ENCODE results near the gene HOXC11.

HOXC11 gene

DNA sequence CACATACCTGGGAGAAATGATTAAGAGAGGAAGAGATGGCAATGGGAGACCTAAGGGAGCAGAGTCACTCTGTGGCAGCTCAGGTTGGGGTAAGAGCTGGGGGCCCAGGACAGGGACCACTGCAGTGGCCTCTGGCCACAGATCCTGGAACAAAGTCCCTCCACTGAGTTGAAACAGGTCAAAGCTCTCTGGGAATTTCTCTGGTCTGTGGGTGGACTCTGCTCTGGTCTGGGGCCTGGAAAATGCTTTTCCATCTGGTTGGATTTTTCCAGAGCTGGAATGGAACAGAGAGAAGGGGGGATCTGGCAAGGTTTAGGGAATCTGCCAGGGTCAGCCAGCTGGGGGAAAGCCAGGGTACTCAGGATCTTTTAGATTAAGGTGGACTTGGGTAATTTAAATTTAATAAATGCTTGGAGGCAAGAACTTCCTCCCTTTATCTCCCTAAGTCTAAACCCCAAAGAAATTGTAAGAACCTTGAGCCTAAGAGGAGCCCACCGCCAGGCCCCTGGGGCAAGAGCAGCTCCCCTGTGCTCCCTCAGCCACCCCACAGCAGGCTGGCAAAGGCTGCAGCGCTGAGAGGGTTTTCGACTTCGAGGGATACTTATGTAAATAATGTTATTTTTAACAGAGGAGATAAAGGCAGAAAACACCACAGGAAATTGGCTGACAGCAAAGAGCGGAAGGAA, 15.8 kb downstream of the HOXC11 start:
- DNase-seq = no peak

DNA sequence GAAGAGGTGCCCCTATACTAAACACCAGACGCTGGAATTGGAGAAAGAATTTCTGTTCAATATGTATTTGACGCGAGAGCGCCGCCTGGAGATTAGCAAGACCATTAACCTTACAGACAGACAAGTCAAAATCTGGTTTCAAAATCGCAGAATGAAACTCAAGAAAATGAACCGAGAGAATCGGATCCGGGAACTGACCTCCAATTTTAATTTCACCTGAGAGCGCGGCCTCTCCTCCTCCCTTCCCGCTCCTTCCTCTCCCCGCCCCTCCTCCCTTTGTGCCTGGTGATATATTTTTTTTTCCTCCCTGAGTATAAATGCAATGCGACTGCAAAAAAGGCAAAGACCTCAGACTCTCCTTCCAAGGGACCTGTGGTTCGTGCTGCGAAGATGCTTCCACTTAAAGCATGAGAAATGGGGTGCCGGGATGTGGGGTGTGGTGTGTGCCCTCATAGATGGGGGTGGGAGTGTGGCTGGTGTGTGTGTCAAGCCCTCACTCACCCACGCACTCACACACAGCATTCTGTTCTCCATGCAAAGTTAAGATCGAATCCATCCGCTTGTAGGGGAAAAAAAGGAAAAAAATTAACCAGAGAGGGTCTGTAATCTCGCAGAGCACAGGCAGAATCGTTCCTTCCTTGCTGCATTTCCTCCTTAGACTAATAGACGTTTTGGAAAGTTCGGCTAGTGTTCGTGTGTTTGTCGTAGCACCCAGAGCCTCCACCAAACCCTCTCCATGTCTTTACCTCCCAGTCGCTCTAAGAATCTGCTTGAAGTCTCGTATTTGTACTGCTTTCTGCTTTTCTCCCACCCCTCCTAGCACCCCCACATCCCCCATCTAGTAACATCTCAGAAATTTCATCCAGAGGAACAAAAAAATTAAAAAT, 16.5 kb downstream of the HOXC11 start:
- no peak for DNase-seq

DNA sequence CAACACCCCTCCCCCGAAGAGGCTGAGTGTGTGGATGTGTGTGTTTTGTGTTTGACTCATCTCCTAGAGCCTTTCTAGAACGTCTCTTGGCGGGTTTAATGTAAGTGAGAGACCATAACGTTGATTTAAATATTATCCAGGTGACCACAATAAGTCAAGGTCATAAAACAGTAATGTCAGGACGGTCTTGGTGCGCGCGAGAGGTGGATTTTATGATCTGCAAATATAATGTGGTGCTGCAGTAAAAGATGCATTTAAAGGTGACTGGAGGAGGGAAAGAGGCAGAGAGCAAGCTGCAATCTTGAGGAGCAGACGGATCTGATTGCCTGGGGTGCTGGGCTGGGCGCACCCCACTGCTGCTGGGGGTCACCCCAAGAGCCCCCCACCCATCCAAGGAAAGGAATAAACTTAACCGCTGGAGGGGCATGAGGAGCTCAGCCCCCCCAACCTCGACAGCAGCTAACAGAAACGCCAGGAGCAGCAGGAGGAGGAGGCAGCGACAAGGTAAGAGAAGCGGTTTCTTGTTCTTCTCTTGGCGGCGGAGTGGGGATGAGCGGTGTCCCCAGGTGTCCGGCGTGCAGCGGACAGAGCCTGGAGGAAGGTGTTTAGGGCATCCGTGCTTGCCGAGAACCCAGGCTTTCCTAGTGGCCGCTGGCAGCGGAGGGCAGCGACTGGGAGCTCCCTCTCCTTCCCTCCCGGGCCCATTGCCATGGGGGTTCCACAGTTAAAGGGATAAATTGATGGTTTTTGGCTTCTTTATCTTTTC, 17.6 kb downstream of the HOXC11 start:
- DNase-seq = no peak

DNA sequence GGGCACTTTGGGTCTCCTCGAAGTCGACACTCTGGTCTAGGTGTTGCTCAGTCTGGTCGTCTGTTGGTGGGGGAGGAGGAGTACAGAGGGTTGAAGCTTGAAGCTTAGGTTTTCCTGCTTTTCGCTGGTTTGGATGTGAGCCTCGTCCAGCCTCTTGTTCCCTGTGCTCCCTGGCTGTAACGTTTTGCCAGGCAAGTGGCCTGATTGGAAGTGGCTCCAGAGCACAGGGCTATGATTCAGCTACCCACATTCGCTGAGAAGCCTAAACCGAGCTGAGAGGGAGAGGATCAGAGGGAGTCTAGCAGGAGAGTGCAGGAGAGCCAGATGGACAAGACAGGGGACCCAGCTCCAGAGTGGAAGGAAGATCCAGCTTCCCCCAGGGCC, 18.1 kb downstream of the HOXC11 start:
- DNase-seq = no peak

DNA sequence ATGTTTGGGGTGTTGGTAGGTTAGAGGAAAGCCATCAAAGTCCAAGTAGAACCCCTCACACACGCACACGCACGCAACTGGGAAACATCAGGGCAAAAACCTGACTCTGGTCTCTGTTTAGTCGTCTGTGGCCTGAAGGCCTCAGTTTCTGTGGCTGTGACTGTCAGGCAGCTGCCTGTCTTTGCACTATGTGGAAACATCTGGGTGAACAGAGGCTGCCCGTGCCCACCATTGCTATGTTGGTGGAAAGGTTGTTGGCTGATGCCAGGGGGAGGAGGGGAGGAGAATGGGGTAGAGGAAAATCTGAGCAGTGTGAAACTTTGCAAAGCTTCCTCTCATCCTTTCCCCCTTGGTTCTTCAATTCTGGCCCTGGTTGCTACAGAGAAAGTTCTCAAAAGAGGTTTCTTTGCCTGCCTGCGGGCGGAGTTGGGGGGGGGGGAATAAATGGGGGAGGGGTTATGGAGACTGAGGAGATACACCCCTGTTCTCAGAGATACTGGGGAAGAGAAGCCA, 19.5 kb downstream of the HOXC11 start:
- no peak for DNase-seq

DNA sequence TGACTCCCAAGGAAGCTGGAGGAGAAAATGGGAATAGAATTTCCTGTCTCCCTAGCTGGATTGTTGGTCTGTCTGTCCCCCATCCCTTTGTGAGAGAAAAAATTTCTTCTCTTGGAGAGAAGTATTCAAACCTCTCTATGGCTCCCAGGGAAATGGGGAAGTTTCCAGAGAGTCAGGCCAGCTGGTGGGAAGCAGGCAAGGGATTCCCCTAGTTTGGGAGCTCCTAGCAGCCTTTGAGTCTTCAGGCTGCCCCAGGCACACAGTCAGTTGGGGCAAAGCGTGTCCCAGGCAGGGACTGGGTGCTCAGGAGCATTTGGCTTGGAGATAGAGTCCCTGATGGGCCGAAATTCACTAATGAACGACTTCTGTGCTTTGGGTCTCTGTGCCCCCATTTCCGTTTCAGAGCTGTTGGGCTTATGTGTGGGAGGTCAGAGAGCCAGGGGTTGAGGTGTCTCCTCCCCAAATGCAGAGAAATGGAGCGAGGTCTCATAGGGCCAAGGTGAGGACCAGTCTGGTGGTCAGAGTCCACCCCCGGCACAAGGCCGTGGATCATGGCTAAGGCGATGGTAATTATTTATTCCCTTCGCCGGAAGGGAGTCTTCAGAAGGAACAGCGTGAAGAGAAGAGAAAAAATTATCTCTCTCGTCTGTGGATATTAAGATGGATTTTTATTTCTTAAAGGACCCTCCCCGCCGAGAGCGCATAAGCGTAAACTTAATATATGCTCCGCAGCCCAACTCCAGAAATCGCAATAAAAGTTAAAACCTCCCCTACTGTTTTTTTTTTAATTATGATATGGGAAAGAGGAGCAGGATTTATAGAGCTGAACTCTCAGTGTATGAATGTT, 20.5 kb downstream of the HOXC11 start:
- no peak for DNase-seq

DNA sequence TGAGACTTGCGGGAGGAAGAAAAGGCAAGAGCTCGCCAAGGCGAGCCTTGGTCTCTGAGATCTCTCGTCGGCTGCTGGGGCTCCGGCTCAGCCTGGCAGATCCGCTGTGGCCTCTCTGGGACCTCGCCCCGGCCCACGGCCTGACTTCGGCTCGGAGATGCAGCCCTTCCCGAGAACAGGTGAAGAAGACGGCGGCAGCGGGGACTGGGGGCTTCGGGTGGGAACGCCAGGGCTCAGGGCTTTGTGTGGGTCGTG, 21.0 kb downstream of the HOXC11 start:
- DNase-seq = no peak

DNA sequence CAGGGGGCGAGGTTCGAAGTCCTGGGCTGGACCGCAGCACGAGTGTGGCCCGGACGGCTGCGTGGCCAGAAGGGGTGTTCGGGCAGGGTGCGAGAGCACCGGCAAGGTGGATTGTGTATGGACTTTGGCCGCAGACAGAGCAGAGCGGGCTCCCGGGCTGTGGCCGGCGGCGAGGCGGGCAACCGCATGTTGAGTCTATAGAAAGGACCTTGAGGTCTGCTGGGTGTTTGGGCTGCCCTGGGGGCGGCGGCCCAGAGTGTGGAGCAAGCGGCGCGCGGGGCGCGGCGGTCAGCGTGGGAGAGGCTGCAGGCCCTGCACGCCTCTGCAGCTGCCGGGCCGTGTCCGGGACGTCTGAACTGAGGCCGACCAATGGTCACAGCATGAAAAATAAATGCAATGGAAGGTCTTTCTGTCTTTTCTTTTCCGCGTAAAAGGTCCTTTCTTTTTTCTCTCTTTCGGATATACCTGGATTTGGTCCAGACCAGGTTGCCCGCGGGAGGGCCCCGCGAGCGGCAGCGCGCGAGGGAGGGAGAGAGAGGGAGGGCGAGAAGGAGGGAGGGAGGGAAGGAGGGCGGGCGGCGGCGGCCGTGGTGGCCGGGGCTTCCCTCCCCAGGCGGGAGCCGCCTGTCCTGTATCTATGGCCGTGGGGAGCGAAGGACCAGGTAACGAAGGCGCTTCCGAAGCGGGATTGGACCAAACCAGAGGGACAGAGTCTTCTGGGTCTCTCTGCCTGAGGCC, 21.5 kb downstream of the HOXC11 start:
- no peak for DNase-seq

DNA sequence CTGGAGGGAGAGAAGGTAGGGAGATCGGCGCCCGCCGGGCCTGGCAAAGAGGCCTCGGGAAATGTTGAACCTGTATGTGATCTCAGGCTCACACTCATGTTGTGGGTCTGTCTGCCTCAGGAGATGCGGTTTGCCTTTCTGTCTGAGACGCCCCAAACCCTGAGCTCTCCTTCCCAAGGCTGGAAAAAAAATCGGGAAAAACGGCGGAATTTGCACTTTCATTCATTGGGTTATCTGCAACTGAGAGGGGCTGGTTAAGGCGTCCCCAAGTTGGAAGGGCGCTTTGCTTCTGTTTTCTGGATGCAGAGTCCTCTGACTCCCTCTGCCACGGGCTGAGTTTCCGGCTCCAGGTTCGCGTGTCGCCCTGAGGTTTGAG, 22.1 kb downstream of the HOXC11 start:
- DNase-seq = no peak

DNA sequence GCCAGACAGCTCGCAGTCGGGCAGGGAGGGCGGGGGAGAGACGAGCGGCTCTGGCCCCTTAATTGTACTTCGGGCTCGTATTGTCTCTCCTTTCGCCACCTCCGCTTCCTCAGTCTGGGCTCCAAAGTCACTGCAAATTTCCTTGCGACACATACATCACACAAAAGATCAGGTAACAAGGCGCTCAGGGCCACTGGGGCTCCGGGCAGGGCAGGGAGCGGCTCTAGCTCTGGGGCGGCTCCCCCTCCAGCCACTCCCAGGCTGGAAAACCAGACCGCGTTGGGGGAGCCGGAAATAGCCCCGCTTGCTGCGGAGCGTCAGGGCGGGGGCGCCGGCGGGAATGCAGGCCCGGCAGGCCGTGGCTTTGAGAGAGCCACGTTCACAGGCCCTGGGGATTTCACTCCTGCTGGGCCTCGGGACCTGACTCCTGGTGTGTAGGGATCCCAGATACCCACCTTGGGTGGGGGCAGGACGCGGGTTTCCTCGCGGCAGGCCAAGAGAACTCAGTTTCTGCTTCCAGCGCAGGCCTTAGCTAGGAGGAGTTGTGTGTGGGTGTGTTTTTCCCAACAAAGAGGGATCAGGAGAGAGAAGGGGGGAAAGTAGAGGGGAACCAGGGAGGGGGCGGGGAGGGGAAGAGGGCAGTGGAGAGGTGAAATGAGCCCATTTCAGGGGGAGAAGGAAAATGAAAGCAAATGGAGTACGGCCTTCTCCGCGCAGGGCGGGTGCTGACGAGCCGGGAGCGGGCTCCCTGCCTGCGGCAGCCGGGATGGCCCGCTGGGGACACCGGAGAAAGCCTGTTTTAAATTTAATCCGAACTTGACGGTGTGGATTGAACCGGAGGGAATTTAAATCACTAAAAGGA, 22.7 kb downstream of the HOXC11 start:
- no peak for DNase-seq

DNA sequence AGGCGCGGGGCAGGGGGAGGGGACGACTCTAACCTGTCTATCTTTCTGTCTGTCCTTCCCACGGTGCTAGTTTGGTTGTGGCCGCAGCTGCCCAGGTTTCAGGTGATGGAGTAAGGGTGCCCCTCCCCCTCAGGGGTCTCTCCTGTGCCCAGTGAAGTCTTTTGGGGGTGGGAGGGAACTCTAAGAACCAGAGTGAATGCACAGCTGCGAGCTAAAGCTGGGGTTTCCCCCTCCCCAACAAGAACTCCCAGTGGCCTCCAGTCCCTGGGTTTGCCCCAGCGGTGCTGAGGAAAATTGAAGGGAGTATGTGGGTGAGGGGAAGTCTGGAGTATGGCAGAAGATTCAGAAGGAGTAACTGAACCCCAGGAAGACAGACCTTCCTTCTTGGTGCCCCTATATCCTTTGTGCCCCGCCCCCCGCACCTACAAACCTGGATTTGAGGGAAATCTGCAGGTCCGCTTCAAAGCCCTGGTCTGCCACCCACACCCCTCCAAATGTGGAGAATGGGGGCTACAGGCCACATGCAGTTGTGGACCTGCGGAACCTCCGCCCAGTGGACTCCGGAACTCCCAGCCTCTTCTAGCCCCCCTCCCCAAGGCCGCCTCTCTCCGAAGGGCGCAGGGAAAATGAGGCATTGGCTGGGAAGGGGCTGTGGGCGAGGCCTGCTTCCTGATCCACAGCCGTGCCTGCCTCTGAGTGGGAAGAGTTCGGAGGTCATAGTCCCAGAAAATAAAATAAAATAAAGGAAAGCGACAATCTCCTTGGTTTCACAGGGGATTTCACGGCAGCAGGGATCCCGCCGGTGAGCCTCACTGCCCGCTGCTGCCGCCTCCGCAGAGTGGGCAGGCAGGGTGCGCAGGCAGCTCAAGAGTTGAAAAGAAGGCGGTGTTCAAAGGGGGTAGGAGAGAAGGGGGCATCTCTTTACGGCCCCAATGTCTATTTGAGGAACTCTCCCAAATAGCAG, 23.6 kb downstream of the HOXC11 start:
- DNase-seq = no peak

DNA sequence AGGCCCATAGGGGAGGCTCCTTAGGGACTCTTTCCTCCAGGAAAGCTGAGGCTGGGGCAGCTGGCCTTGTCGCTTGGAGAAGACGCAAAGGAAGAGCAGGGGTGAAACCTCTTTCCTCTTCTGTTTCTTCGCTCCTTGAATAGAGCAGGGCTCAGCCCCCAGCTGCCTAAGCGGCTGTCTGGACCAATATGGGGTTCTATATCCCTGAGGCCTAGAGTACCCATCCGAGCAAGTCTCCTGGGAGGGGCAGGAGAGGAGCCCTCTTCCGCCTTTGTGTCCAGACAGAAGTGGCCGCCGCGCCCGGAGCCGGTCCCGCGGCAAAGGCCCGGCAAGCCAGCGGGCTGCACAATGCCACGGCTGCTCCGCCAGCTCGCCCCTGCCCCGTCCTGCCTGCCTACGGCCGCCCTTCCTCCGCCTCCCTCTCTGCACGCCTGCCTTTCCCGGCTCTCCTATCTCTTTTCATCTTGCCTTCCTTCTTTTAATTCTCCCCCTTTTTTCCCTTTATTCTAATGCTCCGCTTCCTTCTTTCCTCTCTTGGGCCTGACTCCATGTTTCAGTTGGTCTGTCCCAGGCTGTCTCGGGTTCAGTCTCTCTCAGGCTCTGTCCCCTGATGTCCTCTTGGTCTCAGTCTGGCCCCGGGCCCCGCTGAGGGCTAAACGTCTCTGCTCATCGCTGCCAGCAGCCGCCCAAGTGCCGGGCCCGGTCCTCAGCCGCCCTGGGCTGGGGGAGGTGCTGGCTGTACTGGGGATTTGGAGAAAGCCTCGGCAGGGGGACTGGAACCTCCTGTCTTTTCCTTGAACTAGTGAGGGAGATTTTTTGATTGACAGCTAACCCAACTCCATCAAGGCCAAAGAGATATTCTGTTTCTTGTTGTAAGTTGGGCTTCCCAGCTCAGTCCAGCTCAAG, 24.5 kb downstream of the HOXC11 start:
- DNase-seq = no peak

DNA sequence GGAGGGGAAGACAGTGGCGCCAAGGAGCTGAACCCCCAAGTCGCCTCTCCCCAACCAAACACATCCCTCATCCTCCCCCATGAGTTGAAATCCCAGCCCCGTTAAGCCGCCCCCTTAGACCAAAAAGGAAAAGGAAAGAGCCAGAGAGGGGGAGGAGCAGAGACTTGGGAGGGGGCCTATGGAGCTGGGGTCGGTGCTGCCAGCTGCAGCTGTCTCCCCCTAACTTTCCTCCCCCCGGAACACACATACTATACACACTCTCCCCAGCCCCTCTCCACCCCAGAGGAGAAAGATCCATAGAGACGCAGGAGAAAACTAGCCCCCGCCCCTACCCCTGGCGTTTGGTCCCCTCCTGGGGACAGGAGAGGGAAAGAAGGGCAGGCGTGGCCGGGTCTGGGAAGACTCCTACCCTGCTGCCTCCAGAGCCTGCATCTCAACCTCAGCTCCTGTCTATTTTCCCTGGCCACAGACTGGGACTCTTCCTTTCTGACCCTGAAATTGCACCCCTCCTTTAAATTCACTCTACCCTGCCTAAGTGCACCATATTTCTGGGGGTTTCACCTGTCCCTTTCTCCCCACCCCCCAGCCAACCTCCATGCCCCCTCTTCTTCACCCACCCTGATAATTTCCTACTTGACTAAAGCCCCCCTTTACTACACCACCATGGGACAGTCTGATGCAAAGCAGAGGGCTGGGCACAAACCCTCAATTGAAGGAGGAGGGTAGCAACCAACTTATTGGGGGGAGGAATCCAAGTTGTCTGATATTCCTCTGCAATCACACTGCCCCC, 25.4 kb downstream of the HOXC11 start:
- no peak for DNase-seq

DNA sequence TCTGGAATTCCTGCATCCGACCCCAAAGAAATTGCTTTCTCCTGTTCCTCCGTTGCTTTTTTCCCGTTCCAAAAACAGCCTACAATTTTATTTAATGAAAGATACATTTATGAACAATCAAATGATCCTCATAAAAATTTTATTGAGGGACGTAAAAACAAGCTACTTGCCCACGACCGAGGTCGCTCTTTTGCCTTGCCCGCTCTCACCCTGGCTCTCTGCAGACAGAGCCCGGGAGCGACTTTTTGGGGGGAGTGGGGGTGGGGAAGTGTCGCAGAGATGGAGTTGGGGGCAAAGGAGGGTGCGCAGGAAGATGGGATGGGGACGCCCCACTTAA, 25.9 kb downstream of the HOXC11 start:
- DNase-seq = no peak

DNA sequence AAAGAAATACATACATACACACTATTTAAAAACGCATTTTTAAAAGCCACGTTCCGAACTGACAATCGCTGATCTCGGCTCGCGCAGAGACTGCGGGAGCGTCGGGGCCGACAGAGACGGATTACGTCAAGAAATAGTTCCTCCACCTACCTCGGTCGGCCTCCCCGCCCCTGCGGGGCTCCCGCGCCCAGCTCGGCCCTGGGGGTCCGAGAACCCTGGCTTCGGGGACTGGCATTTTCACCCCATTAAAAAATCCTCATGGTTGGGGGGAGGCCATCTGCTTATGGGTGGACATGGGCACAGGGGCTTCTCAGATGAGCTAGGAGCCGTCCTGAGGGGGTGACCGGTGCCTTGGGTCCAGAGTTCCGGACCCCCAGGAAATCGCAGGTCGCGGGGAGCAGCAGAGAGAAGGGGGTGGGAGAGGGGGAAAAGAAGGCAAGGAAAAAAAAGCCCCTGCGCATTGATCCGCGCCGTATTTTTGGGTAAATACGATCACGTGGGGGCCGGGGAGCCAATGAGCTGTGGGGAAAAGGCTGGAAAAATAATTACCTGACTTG, 26.7 kb downstream of the HOXC11 start:
- no peak for DNase-seq

DNA sequence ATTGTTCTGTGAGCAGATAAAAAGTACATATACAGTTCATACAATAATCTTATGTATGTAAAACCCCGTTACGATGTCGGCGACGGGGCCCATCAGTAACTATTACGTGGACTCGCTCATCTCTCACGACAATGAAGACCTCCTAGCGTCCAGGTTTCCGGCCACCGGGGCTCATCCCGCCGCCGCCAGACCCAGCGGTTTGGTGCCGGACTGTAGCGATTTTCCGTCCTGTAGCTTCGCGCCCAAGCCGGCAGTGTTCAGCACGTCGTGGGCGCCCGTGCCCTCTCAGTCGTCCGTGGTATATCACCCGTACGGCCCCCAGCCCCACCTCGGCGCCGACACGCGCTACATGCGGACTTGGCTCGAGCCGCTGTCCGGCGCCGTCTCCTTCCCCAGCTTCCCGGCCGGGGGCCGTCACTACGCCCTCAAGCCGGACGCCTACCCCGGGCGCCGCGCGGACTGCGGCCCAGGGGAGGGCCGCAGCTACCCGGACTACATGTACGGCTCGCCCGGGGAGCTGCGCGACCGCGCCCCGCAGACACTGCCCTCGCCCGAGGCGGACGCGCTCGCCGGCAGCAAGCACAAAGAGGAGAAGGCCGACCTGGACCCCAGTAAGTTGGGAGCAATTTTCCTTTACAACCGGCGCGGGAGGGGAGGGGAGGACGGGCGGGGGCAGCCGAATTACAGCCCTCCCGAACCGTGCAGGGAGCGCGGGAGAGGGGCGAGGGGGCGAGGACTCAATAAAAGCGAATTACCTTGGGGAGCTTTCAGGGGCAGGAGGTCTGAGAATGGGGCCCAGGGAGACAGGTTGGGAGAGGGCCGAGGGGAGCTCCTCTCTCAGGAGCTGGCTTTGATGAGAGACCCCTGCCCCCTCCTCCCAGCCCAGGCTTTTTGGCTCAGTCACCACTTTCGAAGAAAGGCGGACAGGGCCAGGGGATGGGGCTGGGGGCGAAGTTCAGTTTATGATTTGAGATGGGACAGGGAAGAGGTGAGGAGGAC, 27.5 kb downstream of the HOXC11 start, which contains the start of gene HOXC9:
HOXC9 (plus strand) TSS at position 46 of the 999 bp plus-strand sequence; CDS start at position 74, 28 bp downstream.
- no peak for DNase-seq
